ENCODE measurements around the gene GNGT2. TPM values are rescaled to one million over a fixed set of nuclear protein-coding genes. Genes with fewer than 3 reads are reported as not detected.
A peak's percentile ranks its signal among the peaks of the same experiment; 100 is the strongest.

The GNGT2 gene
- polyA plus RNA-seq, 1 donor from 2014 or later = not detected

DNA sequence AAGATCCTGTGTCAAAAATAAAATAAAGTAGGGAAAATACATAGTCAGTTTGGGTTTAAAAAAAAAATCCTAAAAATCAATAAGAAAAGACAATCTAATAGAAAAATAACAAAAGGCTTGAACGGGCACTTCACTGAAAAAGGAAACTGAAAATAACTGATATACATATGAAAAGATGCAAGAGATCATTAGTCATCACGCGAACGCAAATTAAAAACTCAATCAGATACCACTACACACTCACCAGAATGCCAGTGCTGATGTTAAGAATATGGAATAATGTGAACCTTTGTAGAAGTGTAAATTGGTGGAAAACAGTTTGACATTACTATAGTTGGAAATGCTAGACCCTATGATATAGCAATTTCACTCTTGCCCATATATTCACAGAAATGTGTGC is 14.6 kb downstream of the GNGT2 start:
- Histone ChIP-seq H3K9me2 (ENCODE audit: insufficient read depth, low read length) (no peaks in the 10 kb centered on the region), H3K4me3 (ENCODE audit: low read length) (no peak overlapping the region), H3K9me3 (ENCODE audit: low read length) (no peaks in the 10 kb centered on the region), H3K36me3 (ENCODE audit: insufficient read depth, low read length) (no peaks in the 10 kb centered on the region), H4K20me1 (ENCODE audit: insufficient read depth) (no peaks in the 10 kb centered on the region), H3K27ac (ENCODE audit: low read length) (no peak overlapping the region), H3F3A (ENCODE audit: insufficient read depth, low read length, poor library complexity, severe bottlenecking) (no peaks in the 10 kb centered on the region), H3K79me2 (replicated peaks; ENCODE audit: insufficient read depth, low read length) (no peaks in the 10 kb centered on the region), H3K9ac (ENCODE audit: low read length) (no peak overlapping the region), H3K4me2 (ENCODE audit: low read length) (no peak overlapping the region), H3K27me3 (ENCODE audit: insufficient read depth, low read depth, low read length) (no peaks in the 10 kb centered on the region), H2AFZ (ENCODE audit: low read depth, low read length) (no peak overlapping the region)
- no peak for TF ChIP-seq MXI1 (conservative IDR thresholded peaks at IDR 0.05; ENCODE audit: poor library complexity, severe bottlenecking)
- TF ChIP-seq, protein P1, sequence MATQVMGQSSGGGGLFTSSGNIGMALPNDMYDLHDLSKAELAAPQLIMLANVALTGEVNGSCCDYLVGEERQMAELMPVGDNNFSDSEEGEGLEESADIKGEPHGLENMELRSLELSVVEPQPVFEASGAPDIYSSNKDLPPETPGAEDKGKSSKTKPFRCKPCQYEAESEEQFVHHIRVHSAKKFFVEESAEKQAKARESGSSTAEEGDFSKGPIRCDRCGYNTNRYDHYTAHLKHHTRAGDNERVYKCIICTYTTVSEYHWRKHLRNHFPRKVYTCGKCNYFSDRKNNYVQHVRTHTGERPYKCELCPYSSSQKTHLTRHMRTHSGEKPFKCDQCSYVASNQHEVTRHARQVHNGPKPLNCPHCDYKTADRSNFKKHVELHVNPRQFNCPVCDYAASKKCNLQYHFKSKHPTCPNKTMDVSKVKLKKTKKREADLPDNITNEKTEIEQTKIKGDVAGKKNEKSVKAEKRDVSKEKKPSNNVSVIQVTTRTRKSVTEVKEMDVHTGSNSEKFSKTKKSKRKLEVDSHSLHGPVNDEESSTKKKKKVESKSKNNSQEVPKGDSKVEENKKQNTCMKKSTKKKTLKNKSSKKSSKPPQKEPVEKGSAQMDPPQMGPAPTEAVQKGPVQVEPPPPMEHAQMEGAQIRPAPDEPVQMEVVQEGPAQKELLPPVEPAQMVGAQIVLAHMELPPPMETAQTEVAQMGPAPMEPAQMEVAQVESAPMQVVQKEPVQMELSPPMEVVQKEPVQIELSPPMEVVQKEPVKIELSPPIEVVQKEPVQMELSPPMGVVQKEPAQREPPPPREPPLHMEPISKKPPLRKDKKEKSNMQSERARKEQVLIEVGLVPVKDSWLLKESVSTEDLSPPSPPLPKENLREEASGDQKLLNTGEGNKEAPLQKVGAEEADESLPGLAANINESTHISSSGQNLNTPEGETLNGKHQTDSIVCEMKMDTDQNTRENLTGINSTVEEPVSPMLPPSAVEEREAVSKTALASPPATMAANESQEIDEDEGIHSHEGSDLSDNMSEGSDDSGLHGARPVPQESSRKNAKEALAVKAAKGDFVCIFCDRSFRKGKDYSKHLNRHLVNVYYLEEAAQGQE (IDR thresholded peaks at IDR 0.05; ENCODE audit: borderline replicate concordance) = no peak
- no peak for TF ChIP-seq TAF1 (IDR thresholded peaks at IDR 0.05; ENCODE audit: low read depth)
- TF ChIP-seq CTCF (IDR thresholded peaks at IDR 0.05; ENCODE audit: poor library complexity, severe bottlenecking) = no peak
- no peak for TF ChIP-seq RAD21 (conservative IDR thresholded peaks at IDR 0.05)
- no peak for TF ChIP-seq SMC3 (conservative IDR thresholded peaks at IDR 0.05; ENCODE audit: poor library complexity)
- no peak for TF ChIP-seq EZH2 (IDR thresholded peaks at IDR 0.05; ENCODE audit: borderline replicate concordance, insufficient read depth, low read length, poor library complexity, severe bottlenecking)
- no peak for TF ChIP-seq EP300 (conservative IDR thresholded peaks at IDR 0.05; ENCODE audit: poor library complexity, severe bottlenecking)
- TF ChIP-seq POLR2AphosphoS5 (IDR thresholded peaks at IDR 0.05) = no peak

- Histone ChIP-seq H2AFZ (ENCODE audit: low read depth, low read length) (no peak overlapping the region), H3K9me2 (ENCODE audit: insufficient read depth, low read length) (no peaks in the 10 kb centered on the region), H3K36me3 (ENCODE audit: insufficient read depth, low read length) (no peaks in the 10 kb centered on the region), H3K27ac (ENCODE audit: low read length) (peak overlapping the region; percentile 88), H3K9me3 (ENCODE audit: low read length) (no peaks in the 10 kb centered on the region), H3K4me2 (ENCODE audit: low read length) (no peak overlapping the region), H3K79me2 (replicated peaks; ENCODE audit: insufficient read depth, low read length) (no peaks in the 10 kb centered on the region), H3K27me3 (ENCODE audit: insufficient read depth, low read depth, low read length) (no peaks in the 10 kb centered on the region), H3K9ac (ENCODE audit: low read length) (peak overlapping the region; percentile 76), H4K20me1 (ENCODE audit: insufficient read depth) (no peaks in the 10 kb centered on the region), H3F3A (ENCODE audit: insufficient read depth, low read length, poor library complexity, severe bottlenecking) (no peaks in the 10 kb centered on the region), H3K4me3 (ENCODE audit: low read length) (peak overlapping the region; percentile 92)
- TF ChIP-seq EP300 (conservative IDR thresholded peaks at IDR 0.05; ENCODE audit: poor library complexity, severe bottlenecking) (no peak), RAD21 (conservative IDR thresholded peaks at IDR 0.05) (no peak), TAF1 (IDR thresholded peaks at IDR 0.05; ENCODE audit: low read depth) (no peak), MXI1 (conservative IDR thresholded peaks at IDR 0.05; ENCODE audit: poor library complexity, severe bottlenecking) (no peak), POLR2AphosphoS5 (IDR thresholded peaks at IDR 0.05) (no peak), SMC3 (conservative IDR thresholded peaks at IDR 0.05; ENCODE audit: poor library complexity) (no peak), CTCF (IDR thresholded peaks at IDR 0.05; ENCODE audit: poor library complexity, severe bottlenecking) (no peak), EZH2 (IDR thresholded peaks at IDR 0.05; ENCODE audit: borderline replicate concordance, insufficient read depth, low read length, poor library complexity, severe bottlenecking) (no peak)
- TF ChIP-seq, protein P1 (IDR thresholded peaks at IDR 0.05; ENCODE audit: borderline replicate concordance) = no peak
Measured at GRCh38 chr17:49194297-49194607, 16.1 kb downstream of the GNGT2 start.

Measured in neural cell (in vitro differentiated cells).